EL (cell line): ENCODE results near the gene NPTX2.

ENCODE experiments used
- DNase-seq: peaks from one replicate; pipeline ENCODE4 v3.0.0-alpha.2; 2016

Gene NPTX2

DNA sequence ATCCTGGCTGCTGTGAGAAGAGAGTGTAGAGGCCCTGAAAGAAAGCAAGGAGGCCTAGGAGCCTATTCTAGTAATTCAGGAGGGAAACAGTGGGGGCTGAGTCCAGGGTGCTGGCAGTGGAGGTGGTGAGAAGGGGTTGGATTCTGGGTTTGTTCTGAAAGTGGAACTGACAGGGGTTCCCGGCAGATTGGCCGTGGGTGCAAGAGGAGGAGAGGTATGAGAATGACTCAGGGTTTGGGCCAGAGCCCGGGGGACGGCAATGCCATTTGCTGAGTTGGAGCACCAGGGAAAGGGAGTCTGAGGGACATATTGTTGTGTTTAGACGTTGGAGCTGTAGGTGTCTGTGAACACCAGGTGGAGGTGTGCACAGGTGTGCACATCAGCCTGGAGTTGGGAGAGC is 38.5 kb downstream of the NPTX2 start:
- no peak for DNase-seq

DNA sequence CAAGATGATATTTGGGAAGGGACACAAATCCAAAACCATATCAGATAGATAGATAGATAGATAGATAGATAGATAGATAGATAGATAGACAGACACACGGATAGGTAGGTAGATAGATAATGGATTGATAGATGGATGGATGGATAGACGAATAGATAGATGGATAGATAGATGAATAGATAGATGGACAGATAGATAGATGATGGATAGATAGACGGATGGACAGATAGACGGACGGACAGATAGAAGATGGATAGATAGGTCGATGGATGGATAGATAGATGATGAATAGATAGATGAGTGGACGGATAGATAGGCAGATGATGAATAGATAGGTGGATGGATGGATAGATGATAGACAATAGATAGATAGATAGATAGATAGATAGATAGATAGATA is 39.8 kb downstream of the NPTX2 start:
- no peak for DNase-seq

GRCh38 chr7:98657736-98658135 is 40.7 kb downstream of the NPTX2 start:
- no peak for DNase-seq

DNA sequence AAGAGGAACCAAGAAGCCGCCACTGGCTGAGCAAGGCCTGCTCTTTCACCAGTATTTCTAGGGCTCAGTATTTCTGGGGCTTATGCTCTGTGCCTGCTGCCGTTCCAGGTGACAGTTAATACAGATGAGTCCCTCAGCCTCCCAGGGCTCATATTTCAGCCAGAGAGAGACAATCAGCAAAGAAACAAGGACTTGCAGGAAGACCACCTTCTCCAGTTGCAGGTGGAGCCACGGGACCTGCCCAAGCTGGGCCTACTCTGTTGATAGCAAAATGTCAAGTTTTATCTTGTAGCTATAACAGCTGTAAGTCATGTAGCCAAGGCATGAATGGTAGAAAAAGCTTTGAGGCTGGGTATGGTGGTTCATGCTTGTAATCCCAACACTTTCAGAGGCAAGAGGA is 42.7 kb downstream of the NPTX2 start:
- DNase-seq = no peak

DNA sequence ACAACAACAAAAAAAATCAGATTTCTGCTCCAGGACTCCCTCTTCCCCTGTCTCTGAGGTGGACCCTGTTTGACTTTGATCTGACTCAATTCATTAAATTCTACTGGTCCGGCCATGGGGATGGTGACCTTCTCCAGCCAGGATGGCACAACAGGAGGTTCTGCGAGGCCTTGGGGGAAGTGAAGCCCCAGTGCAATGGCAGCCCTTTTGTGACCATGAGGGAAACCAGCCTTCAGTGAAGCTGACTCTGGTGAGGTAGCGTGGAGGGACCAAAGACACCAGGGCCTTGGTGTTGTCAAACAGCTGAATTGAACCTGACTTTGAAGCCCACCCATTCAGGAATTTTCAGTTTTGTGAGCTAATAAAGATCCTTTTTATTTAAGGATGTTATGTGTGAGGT is 44.5 kb downstream of the NPTX2 start:
- DNase-seq = no peak

- no peak for DNase-seq
Measured at GRCh38 chr7:98662289-98662688, 45.2 kb downstream of the NPTX2 start.

DNA sequence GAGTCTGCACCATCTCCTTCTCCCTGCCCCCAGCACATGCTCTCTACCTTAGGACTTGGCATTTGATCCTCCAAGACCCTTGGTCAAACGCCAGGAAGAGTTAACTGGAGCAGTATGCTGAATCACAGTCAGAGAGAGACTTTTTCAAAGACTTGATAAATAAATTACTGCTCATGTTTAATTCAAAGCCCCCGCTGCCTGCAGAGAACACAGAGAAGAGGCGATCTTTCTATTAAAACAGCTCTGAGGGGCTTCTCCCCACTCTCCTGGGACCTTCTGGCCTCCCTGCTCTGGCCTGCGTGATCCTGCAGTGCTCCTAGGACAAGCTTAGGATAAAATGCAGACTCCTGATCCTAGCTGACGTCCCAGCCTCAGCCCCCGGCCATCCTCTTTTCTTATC is 47.8 kb downstream of the NPTX2 start:
- no peak for DNase-seq

- DNase-seq = no peak
Measured at GRCh38 chr7:98668255-98668654, 51.2 kb downstream of the NPTX2 start.

DNA sequence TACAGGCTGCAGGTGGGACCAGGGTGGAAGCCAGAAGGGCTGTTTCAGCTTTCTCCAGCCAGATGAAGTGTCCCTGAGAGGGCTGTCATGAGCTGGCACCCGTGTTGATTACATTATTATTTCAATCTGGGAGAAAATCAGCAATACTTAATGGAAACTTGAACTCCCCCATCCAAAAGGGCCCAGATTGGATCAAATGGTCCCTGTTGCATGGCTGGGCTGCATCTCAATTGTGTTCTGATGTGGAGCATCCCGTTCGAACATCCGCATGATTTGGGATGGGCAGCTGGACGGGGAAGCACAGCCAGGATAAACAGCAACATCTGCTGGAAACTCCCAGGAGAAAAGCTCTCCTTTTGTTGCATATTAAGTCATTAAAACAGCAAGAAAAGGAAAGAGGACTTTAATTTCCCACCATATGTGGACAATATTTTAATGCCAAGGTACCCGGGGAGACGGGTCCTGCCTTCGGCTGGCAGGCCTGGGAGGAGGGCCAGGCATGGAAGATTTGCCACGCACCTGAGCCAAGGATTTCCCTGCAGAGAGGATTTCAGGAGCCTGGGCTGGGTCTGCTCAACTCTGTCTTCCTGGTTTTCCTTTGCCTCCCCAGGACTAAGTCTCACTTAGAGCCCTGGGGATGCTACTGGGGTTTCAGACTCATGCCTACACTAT is 52.4 kb downstream of the NPTX2 start:
- DNase-seq = no peak

DNA sequence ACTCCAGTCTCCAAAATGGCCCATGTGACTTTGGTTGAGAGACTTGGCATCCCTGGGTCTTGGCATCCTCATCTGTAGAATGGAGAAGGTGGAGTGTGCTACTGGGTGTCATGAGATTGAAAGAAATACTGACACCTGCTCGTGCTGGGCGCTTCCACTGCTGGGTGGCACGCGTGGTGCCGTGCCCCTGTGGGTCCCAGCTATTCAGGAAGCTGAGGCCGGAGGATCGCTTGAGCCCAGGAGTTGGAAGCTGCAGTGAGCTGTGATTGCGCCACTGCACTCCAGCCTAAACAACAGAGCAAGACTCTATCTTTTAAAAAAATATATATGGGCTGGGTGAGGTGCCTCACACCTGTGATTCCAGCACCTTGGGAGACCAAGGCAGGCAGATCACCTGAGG is 53.1 kb downstream of the NPTX2 start:
- DNase-seq = no peak

GRCh38 chr7:98671733-98672331 is 54.7 kb downstream of the NPTX2 start:
- no peak for DNase-seq

DNA sequence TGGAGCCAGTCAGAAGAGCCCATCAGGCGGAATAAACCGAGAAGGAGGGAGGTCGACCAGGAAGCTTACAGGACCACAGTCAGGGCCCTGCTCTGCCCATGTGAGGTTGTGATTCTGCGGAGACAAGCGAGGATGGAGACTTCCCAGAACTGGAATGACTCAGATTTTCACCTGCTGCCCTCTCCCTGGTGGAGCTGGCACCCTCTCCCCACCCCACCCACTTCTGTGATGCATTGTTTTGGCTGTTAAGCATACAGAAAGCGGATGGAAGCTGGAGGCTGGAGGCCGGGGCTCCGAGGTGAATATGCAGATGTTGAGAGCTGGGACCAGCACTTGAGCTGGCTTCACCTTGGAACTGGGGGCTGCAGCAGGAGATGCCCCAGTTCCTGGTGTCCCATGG is 57.4 kb downstream of the NPTX2 start:
- DNase-seq = no peak

DNA sequence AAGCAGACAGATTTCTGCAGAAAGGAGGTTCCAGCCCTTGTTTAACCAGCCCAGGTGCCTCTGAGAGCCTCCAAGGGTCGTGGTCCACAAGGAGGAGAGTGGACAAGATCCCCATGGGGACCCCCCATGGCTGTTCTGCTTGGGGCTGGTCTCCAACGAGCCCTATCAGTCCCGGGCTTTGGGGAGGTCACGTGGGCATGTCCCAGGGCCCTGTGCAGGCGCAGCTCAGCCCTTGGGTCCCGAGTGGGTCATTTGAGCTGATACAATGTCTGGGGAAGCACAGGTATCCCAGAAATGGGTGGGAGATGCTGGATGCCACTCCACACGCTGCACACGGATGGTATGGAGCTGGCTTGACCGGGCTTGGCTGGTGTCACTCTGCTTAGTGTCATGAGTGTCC is 57.8 kb downstream of the NPTX2 start:
- no peak for DNase-seq

GRCh38 chr7:98678215-98678614 is 61.1 kb downstream of the NPTX2 start:
- no peak for DNase-seq
